SK-N-SH treated with all-trans-retinoic acid at 6 μM for 48 hours (cell line): ENCODE results near the gene AK4.

Source experiments
- ARNTL ChIP-seq: fragments of 450-650 bp; formaldehyde crosslinking; IDR thresholded peaks from 2 replicates; pipeline ENCODE4 v1.5.0; 2020; ENCODE audit warnings: low read depth, mild to moderate bottlenecking, moderate library complexity, borderline replicate concordance
- RARB ChIP-seq: fragments of 250-450 bp; sonication (Bioruptor Pico); IDR thresholded peaks from 2 replicates; pipeline ENCODE4 v1.8.0; 2021; ENCODE audit warnings: mild to moderate bottlenecking, moderate library complexity
- TCF4 ChIP-seq: fragments of 250-450 bp; sonication (Bioruptor Pico); IDR thresholded peaks from 2 replicates; pipeline ENCODE4 v1.8.0; 2021; ENCODE audit warnings: mild to moderate bottlenecking, moderate library complexity, borderline replicate concordance
- TOX ChIP-seq: fragments of 250-450 bp; sonication (Bioruptor Pico); IDR thresholded peaks from 2 replicates; pipeline ENCODE4 v1.8.0; 2021; ENCODE audit warnings: mild to moderate bottlenecking, moderate library complexity, borderline replicate concordance
- ZFP3 ChIP-seq: fragments of 250-450 bp; sonication (Bioruptor Pico); IDR thresholded peaks from 2 replicates; pipeline ENCODE4 v1.5.0; 2020; ENCODE audit warnings: mild to moderate bottlenecking, moderate library complexity
- ZFP30 ChIP-seq: fragments of 450-650 bp; formaldehyde crosslinking; IDR thresholded peaks from 2 replicates; pipeline ENCODE4 v1.5.0; 2022; ENCODE audit warnings: mild to moderate bottlenecking, moderate library complexity
- TF ChIP-seq, protein P1 (sequence below): fragments of 250-450 bp; sonication (Bioruptor Pico); IDR thresholded peaks from 2 replicates; pipeline ENCODE4 v1.8.0; 2020; ENCODE audit warnings: mild to moderate bottlenecking, moderate library complexity, borderline replicate concordance
- TF ChIP-seq, protein P2 (sequence below): fragments of 250-450 bp; sonication (Bioruptor Pico); IDR thresholded peaks from 2 replicates; pipeline ENCODE4 v1.5.1; 2020; ENCODE audit warnings: low read depth, mild to moderate bottlenecking, moderate library complexity

DNA sequence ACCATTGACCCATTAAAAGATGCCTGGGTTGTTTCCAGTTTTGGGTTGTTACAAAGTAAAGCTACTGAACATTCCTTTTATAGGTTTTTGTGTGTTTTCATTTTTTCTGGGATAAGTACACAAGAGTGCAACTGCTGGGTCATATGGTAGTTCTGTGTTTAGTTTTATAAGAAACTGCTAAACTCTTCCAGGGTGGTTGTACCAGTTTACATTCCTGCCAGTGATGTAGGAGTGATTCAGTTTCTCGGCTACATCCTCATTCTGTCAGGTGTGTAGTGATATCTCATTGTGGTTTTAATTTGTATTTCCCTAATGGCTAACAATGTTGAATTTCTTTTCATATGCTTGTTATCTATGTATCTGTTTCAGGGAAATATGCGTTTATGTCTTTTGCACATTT is 102.8 kb downstream of the AK4 start:
- TF ChIP-seq ZFP30 (CRISPR knock-in tag) (no peak), TOX (CRISPR knock-in tag) (no peak), TCF4 (CRISPR knock-in tag) (no peak), ZFP3 (CRISPR knock-in tag) (no peak), RARB (no peak), ARNTL (CRISPR knock-in tag) (no peak)
- TF ChIP-seq, protein P1, sequence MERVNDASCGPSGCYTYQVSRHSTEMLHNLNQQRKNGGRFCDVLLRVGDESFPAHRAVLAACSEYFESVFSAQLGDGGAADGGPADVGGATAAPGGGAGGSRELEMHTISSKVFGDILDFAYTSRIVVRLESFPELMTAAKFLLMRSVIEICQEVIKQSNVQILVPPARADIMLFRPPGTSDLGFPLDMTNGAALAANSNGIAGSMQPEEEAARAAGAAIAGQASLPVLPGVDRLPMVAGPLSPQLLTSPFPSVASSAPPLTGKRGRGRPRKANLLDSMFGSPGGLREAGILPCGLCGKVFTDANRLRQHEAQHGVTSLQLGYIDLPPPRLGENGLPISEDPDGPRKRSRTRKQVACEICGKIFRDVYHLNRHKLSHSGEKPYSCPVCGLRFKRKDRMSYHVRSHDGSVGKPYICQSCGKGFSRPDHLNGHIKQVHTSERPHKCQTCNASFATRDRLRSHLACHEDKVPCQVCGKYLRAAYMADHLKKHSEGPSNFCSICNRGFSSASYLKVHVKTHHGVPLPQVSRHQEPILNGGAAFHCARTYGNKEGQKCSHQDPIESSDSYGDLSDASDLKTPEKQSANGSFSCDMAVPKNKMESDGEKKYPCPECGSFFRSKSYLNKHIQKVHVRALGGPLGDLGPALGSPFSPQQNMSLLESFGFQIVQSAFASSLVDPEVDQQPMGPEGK (CRISPR knock-in tag): no peak
- TF ChIP-seq, protein P2, sequence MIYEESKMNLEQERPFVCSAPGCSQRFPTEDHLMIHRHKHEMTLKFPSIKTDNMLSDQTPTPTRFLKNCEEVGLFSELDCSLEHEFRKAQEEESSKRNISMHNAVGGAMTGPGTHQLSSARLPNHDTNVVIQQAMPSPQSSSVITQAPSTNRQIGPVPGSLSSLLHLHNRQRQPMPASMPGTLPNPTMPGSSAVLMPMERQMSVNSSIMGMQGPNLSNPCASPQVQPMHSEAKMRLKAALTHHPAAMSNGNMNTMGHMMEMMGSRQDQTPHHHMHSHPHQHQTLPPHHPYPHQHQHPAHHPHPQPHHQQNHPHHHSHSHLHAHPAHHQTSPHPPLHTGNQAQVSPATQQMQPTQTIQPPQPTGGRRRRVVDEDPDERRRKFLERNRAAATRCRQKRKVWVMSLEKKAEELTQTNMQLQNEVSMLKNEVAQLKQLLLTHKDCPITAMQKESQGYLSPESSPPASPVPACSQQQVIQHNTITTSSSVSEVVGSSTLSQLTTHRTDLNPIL (CRISPR knock-in tag): no peak
